ENCODE data around the gene MARCHF10. TPM values are rescaled to one million over a fixed set of nuclear protein-coding genes. Genes with fewer than 3 reads are reported as not detected.

The MARCHF10 gene
- total RNA-seq, 1 experiment from 2014 or later: not detected

DNA sequence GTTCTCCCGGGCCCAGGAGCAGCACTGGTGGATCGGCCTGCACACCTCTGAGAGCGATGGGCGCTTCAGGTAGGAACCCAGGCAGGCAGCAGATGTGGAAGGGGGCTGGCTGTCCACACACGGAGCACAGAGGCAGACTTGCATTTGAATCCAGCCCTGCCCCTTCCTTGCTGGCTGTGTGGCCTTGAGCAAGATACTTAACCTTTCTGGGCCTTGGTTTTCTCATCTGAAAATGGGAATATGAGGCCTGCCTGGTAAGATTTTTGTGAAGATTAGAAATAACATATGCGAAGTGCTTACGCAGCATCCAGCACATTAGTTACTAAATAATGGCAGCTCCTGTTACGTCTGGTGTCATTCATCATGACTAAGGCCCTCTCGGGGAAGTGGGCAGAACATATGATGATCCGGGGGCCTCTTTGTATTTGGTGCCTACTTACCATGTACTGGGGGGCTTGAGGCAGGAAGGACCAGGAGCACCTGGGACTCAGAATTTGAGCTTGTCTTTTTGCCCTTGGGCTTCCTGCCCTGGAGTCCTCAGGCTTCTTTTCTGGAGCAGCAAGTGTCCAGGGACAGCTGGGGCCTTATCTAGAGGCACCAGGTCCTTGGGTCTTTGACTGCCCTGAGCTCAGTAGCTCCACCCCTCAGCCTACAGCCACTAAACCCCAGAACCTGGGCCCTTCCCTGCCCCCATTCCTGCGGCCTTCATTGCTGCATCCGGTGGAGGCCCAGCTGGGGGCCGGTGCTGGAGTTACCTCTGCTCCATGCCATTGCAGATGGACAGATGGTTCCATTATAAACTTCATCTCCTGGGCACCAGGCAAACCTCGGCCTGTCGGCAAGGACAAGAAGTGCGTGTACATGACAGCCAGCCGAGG lies 126.8 kb downstream of the MARCHF10 start:
- no peaks in the 10 kb centered on the region for H4K20me1 ChIP-seq (ENCODE audit: insufficient read depth)
- no peaks in the 10 kb centered on the region for H3K4me1 ChIP-seq (ENCODE audit: control insufficient read depth in 1 of 2, insufficient read depth in 2 of 2, low read length in 2 of 2)
- no peak for TF ChIP-seq SP1 (IDR thresholded peaks at IDR 0.05; ENCODE audit: low read depth)
- TF ChIP-seq EZH2phosphoT487 (IDR thresholded peaks at IDR 0.05; ENCODE audit: borderline replicate concordance): no peak
- no peak for TF ChIP-seq YY1 (IDR thresholded peaks at IDR 0.05; ENCODE audit: extremely low read depth, insufficient replicate concordance, low read depth, low read length)
- DNase-seq (ENCODE audit: low read depth, low spot score) (no peak), ATAC-seq (no peak)
- intact Hi-C loops (cut with micrococcal nuclease): no loop called here
- RAD21 ChIA-PET (ENCODE audit: low non-redundant PET in 1 of 2, low total read pairs in 2 of 2, uncharacterized antibody in 2 of 2, unreplicated experiment in 2 of 2): interaction anchor here in 1 of 2 experiments (0.5 kb wide), 1 partner anchor 270 kb away, joined by 6 read pairs; no protein-coding TSS in a partner anchor
- no peaks in the 10 kb centered on the region for H3K36me3 ChIP-seq (ENCODE audit: control insufficient read depth in 1 of 2, insufficient read depth in 2 of 2, low read length in 2 of 2)
- no TSS peak for BruUV-seq (replicated peaks)
- H2AFZ ChIP-seq (ENCODE audit: low read depth, low read length, poor library complexity, severe bottlenecking): no peak overlapping the region
- no peaks in the 10 kb centered on the region for H3K27me3 ChIP-seq (ENCODE audit: insufficient read depth, low read length)
- no peak overlapping the region for H3K4me3 ChIP-seq (replicated peaks in 1 of 2; ENCODE audit: low read depth in 1 of 2, low read length in 2 of 2)
- POLR2A ChIA-PET: no interaction called here
- H3K9me2 ChIP-seq (ENCODE audit: insufficient read depth): no peaks in the 10 kb centered on the region
- H3K4me2 ChIP-seq (ENCODE audit: low read length): no peak overlapping the region
- H3K9ac ChIP-seq (ENCODE audit: low read length): no peak overlapping the region
- no peak overlapping the region for H3K27ac ChIP-seq (ENCODE audit: low read depth, low read length)
- no peaks in the 10 kb centered on the region for H3K9me3 ChIP-seq (ENCODE audit: control insufficient read depth in 1 of 2, insufficient read depth in 1 of 2, low read depth in 1 of 2, low read length in 2 of 2)
- H3K79me2 ChIP-seq (ENCODE audit: insufficient read depth, low read length): no peaks in the 10 kb centered on the region
- CTCF ChIA-PET: interaction anchor here (0.8 kb wide), 1 partner anchor 43 kb away, joined by 3 read pairs; no protein-coding TSS in a partner anchor

- no peak overlapping the region for H3K9ac ChIP-seq (ENCODE audit: low read length)
Observed at GRCh38 chr17:62680541-62681052, 127.5 kb downstream of the MARCHF10 start.

More at GRCh38 chr17:62680541-62681052, 127.5 kb downstream of the MARCHF10 start:
- Histone ChIP-seq H3K4me1 (ENCODE audit: control insufficient read depth in 1 of 2, insufficient read depth in 2 of 2, low read length in 2 of 2) (no peaks in the 10 kb centered on the region), H3K4me2 (ENCODE audit: low read length) (no peak overlapping the region), H3K79me2 (ENCODE audit: insufficient read depth, low read length) (no peaks in the 10 kb centered on the region), H3K9me2 (ENCODE audit: insufficient read depth) (no peaks in the 10 kb centered on the region), H3K9me3 (ENCODE audit: control insufficient read depth in 1 of 2, insufficient read depth in 1 of 2, low read depth in 1 of 2, low read length in 2 of 2) (no peaks in the 10 kb centered on the region), H3K36me3 (ENCODE audit: control insufficient read depth in 1 of 2, insufficient read depth in 2 of 2, low read length in 2 of 2) (no peaks in the 10 kb centered on the region), H4K20me1 (ENCODE audit: insufficient read depth) (no peaks in the 10 kb centered on the region), H3K27ac (ENCODE audit: low read depth, low read length) (no peak overlapping the region), H2AFZ (ENCODE audit: low read depth, low read length, poor library complexity, severe bottlenecking) (no peak overlapping the region), H3K27me3 (ENCODE audit: insufficient read depth, low read length) (no peaks in the 10 kb centered on the region), H3K4me3 (replicated peaks in 1 of 2; ENCODE audit: low read depth in 1 of 2, low read length in 2 of 2) (no peak overlapping the region)
- DNase-seq (ENCODE audit: low read depth, low spot score): no peak
- ChIA-PET POLR2A (no interaction called here), CTCF (interaction anchor here (0.8 kb wide), 1 partner anchor 43 kb away, joined by 3 read pairs; no protein-coding TSS in a partner anchor), RAD21 (ENCODE audit: low non-redundant PET in 1 of 2, low total read pairs in 2 of 2, uncharacterized antibody in 2 of 2, unreplicated experiment in 2 of 2) (no interaction called here)
- intact Hi-C loops (cut with micrococcal nuclease): no loop called here
- ATAC-seq: no peak
- no peak for TF ChIP-seq SIN3A (IDR thresholded peaks at IDR 0.05; ENCODE audit: low read depth)
- no peak for TF ChIP-seq CBX3 (IDR thresholded peaks at IDR 0.05; ENCODE audit: low read depth)
- TF ChIP-seq YY1 (IDR thresholded peaks at IDR 0.05; ENCODE audit: extremely low read depth, insufficient replicate concordance, low read depth, low read length): no peak
- TF ChIP-seq EZH2phosphoT487 (IDR thresholded peaks at IDR 0.05; ENCODE audit: borderline replicate concordance): no peak
- no TSS peak for BruUV-seq (replicated peaks)
